CMK (cell line): Measurements from ENCODE around the gene LSM7.
A peak's percentile ranks its signal among the peaks of the same experiment; 100 is the strongest.

Experiments
- DNase-seq: peaks from one replicate; pipeline ENCODE4 v3.0.0-alpha.2; 2010; ENCODE audit warnings: low read depth

Gene LSM7

DNA sequence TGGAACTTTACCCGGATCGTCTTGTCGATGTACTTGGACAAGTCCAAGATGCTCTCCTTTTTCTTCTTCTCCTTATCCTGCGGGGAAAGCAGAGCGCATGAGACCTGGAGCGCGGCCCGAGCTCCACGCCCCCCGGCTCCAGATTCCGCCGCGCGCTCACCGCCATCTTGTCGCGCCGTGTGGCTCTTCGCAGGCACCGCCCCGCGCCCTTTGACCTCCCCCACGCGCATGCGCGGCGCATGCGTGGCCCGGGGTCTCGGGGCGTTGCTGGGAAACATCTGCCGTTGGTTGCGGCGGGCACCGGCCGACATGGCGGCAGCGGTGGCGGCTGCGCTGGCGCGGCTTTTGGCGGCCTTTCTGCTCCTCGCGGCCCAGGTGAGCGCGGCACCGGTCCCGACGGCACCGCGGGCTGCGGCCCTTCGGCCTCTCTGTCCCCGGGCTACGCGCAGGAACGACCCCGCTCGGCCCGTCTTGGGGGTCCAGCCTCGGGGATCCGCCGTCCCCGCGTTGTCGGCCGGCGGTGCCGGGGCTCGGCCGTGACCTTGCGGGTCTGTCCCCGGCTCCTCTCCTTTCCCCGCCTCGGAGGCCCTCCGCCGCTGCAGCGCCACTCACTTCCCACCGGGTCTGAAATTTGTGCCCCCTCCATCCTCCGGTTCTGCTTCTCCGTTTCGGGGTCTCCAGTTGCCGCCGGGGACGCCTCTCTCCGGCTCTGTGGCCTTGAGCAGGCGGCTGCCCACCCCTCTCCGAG is at the start of gene LSM7, which contains the start of gene SPPL2B:
LSM7 (minus strand) TSS at position 186 of the 748 bp plus-strand sequence; CDS start at position 166, 20 bp downstream.
SPPL2B (plus strand) TSS at position 284 of the 748 bp plus-strand sequence; CDS start at position 310, 26 bp downstream.
- DNase-seq: peak; percentile 79

DNA sequence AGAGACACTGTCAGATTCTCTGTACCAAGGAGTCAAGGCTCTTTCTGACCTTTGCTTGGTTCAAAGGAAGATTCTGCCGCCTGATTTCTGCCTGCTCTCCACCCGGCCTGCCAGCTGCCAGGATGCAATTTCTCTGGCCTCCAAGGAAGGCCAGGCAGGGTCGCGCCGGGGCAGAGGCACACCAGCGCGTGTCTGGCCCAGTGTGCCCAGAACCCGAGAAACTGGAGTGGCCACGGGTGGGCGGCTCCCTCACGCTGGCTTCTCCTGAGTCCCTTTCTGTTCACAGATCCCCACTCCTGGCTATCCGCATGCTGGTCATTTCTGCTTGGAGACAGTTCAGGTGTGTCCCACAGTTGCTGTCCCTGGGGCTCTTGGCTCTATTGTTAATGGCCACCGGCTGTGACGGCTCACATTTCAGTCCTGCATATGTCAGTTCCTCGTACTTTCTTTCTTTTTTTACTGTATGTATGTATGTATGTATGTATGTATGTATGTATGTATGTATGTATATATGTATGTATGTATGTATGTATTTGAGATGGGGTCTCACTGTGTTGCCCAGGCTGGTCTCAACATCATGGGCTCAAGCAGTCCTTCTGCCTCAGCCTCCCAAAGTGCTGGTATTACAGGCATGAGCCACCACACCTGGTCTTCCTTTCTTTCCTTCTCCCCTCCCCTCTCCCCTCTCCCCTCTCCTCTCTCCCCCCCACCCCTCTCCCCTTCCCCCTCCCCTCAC is 48.6 kb upstream of the LSM7 start:
- no peak for DNase-seq

DNA sequence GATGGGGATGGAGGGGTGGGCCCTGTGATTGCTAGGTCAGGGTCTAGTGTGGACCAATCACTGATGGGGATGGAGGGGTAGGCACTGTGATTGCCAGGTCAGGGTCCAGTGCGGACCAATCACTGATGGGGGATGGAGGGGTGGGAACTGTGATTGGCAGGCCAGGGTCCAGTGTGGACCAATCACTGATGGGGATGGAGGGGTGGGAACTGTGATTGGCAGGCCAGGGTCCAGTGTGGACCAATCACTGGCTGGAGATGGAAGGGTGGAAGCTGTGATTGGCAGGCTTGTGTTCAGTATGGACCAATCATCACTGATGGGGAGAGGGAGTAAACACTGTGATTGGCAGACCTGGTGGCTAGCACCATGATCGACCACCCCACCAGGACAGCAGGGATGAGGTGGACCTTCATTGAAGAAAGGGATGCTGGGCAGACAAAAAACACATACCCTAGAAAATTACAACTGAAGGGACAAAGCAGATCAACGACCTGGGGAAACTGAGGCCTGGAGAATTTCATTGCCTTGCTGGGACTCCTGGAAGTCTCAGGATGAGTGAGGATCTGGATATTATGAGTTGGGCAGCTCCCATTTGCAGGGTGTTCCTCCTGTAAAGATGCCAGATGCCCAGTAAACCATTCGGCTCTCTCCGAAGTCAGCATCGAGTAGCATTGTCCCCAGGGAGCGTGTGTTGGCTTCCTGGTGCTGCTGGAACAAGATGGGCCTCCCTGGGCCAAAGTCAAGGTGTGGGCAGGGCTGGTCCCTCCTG is 47.2 kb upstream of the LSM7 start:
- no peak for DNase-seq

DNA sequence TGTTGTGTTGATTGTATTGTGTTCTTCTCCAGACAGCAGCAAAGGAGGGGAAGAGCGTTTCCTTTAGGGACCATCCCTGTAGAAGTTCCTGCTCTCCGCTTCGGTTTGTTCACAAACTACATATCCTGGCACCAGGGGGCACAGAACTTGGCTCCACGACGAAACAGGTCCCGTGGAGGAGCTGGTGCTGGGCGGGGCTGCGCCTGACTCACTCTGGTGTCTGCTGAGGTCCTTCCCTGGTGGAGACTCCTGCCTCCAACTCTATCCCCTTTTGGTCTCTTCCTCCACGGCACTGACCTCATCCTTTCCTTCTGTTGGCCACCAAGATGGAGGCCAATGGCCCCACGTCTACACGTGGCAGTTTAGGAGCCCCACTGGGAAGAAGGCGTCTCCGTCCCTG is 46.4 kb upstream of the LSM7 start:
- DNase-seq: no peak

DNA sequence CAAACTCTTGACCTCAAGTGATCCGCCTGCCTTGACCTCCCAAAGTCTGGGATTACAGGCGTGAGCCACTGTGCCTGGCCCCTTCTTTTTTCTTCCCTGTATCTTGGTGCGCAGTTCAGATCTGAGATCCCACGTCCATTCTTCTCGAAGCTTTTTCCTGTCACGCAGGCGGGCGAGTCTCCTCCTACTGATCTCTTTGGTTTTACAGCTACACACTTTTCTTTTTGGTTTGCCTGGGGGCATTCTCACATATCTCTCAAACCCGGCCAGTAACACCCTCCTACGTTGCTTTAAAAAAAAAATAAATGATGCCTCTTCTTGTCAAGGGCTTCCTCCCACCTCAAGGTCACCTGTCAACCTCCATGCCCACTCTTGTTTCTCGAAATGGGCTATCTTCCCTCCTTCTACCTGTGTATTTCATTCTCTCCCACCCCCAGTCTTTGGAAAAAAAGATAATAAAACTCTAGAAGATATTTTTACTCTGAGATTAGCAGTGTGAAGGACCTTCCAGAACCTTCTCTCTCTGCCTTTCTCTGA is 43.8 kb upstream of the LSM7 start:
- DNase-seq: no peak

DNA sequence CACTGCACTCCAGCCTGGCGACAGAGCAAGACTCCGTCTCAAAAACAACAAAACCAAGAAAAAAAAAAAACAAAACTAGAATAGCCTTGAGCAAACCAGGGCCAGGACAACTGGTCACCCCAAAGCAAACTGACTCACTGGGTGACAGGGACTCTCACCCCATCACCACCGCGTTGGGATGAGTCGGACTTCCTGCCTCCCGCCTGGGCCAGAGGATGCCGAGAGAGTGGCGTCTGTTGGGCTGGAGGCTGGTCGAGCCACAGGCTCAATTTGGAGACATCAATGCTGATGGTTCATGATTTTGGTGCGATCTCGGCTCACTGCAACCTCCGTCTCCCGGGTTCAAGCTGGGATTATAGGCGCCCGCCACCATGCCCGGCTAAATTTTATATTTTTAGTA is 43.3 kb upstream of the LSM7 start:
- DNase-seq: no peak

DNA sequence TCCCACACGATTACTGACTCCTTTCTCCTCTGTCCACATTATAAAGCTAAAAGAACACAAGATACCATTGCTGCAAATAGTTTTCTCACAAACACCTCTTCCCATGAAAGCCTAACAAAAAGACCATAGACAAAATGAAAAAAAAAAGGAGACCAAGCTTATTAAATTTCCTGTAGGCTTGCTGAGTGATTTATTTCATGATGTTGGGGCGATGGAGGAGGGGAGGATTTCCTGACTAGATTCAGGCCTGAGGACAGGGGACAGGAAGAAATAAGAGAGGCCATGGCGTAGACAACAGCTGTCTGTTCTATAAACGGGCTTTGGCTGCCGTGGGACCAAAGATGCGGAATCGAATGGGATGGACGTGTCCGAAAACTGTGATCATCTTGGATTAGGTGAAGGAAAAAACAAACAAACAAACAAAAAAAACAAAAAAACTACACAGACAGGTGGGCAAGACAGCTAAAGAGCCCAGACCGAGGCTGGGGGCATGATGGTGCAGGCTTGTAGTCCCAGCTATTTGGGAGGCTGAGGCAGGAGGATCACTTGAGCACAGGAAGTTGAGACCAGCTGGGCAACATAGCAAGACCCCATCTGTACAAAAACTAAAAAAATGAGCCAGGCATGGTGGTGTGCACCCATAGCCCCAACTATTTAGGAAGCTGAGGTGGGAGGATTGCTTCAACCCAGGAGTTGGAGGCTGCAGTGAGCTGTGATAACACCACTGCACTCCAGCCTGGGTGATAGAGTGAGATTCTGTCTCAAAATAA is 37.0 kb upstream of the LSM7 start:
- no peak for DNase-seq

DNA sequence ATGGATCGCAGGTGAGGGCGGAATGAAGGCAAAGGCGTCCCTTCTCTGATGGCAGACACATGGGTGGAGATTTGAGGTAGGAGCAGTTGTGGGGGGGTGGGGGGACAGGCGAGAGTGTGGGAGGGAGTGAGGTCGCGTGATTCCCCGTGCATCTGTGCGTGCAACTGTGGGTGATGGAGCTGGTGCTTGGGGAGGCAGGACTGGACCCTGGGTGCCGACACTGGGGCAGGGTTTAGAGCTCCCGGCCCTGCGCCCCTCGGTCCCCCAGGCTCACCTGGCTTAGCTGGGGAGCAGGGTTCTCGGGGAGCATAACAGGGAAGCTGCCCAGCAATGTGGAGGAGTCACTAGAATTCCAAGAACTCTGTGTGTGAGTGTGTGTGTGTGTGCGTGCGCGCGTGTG is 35.0 kb upstream of the LSM7 start:
- DNase-seq: no peak

DNA sequence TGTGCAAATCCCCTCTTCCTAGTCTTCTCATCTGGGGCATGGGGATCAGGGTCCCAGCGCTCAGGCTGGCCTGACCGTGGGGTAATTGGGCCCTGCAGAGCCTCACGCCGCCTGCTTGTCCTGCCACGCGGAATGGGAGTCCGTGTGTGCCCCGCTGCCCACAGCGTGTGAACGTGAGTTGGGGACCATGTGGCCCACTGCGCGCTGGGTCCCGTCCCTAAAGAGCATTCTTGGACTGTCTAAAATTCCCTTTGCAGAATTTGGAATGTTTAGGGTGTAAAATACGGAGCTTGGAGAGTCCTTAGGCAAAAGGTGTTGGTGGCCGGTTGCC is 34.5 kb upstream of the LSM7 start:
- no peak for DNase-seq

DNA sequence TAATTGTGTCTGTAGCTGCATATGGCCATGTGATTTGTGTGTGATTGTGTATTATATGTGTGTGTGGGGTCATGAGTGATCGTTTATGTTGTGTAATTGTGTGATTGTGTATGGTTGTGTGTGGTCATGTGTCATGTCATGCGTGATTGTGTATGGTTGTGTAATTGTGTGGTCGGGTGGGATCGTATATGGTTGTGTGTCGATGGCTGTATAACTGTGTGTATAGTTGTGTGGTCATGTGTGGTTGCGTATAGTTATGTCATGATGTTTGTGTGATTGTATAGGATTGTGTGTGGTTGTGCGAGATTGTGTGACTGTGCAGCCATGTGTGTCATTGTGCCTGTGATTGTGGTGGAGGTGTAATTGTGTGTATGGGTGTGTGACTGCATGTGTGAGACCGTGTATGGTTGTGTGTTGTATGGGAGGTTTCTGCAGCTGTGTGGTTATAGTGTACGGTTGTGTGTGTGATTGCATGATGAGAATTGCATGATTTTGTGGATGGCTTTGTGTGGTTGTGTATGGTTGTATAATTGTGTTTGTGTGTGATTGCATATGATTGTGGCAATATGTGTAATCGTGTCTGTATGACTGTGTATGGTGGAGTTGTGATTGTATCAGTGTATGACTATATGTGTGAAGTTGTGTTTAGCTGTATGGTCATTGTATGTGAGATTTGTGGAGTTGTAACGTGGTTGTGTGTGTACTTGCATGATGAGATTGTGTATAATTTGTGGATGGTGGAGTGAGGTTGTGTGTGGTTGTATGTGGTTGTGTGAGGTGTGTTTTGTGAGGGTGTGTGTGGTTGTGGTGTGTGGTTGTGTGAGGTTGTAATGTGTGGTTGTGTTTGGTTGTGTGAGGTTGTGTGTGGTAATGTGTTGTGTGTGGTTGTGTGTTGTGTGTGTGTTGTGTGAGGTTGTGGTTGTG is 33.9 kb upstream of the LSM7 start:
- DNase-seq: no peak

DNA sequence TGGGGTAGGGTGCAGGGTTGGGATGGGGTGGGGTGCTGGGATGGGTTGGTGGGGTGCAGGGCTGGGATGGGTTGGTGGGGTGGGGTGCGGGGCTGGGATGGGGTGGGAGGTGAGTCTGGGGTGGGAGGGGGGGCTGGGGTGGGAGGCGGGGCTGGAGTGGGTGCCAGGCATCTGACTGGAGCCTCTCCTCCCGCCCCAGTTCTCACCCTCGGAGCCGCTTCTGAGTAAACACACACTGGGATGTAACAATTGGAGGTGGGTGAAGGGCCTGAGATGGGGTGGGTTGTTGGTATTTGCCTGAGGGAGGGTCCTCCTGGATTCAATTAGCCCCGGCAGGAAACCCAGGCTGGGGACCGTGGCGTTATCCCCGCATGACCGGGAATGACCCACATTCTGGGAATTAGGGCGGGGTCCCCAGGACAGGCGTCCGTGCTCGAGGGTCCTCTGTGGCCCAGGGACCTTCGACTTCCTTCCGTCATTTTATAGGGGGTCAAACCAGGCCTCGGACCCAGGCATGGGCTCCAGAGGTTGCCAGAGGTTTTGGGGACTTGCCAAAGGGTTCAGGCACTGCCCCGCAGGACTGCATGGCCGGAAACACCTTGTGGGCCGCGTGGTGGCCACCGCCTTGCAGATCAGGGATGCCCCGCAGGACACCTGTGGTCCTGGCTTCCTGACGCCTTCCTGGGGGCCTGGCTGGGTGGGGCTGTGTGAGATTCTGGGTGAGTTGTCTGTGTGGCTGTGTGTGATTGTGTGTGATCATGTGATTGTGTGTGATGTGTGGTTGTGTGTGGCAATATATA is 33.1 kb upstream of the LSM7 start:
- DNase-seq: no peak

DNA sequence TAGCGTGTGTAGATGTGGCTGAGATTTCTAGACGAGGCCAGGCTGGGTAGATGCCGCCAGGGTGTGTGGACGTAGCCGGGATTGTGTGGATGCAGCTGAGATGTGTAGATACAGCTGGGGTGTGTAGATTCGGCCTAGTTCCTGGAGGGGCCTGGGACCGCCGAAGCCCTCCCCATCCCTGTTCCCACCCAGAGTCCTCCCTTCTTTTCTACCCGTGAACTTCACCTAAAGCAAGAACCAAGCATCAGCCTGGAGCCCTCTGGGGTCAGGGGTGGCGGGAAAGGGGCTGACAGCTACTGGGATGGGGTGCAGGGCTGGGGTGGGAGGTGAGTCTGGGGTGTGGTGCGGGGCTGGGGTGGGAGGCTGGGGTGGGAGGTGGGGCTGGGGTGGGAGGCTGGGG is 32.4 kb upstream of the LSM7 start:
- no peak for DNase-seq

DNA sequence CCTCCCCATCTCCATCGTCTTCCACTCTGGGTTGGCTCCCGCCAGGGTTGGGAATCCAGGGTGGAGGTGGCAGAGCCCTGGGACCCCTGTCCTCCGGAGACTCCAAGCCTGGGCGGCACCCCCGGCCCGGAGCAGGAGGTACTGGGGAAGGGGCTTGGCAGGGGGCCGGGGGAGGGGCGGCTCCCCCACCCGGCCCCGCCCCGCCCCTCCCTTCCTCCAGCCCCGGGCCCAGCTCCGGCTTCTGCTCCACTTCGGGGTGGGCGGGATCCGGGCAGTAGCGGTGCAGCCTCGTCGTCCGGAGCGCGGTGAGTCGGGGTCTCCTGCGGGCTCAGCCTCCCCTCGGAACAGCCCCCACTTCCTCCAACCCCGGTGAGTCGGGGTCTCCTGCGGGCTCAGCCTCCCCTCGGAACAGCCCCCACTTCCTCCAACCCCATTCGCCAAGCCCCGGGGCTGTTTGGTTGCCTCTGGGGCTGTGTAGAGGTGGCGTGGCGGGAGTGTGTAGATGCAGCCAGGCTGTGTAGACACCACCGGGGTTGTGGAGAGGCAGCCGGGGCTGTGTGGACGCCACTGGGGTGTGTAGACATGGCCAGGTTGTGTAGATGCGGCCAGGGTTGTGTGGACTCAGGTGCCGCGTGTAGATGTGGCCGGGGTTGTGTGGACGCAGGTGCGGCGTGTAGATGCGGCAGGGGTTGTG is 31.8 kb upstream of the LSM7 start, which contains the start of gene TMPRSS9:
TMPRSS9 (plus strand) TSS at position 274 of the 694 bp plus-strand sequence. CDS start 29,521 bp downstream, outside the sequence.
- DNase-seq: no peak

DNA sequence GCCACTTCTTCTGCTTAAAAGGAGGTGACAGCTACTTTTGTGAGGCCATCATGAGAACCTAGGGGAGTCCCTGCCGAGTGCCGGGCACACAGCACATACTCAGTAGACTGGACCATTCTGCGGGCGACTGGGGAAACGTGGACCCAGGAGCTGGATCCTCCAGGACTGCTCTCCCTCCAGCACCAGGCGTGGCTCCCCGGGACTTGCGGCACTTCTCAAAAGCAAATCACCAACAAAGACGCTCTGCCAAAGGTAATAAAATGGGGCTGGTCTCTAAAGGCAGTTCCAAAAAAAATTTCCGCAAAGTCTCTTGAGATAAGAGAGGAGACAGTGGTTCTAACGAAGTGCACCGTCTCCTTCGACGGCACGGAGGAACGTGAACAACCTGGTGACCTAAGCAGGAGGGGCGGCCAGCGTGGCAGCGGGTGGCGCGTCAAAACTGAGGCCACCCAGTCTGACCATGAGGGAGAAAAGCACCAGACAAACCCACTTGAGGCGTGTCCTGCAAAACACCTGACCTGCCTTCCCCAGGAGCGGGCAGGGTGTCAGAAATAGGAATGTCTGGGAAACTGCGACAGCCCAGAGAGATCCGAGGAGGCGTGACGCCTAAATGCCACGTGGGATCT is 30.3 kb upstream of the LSM7 start:
- no peak for DNase-seq

DNA sequence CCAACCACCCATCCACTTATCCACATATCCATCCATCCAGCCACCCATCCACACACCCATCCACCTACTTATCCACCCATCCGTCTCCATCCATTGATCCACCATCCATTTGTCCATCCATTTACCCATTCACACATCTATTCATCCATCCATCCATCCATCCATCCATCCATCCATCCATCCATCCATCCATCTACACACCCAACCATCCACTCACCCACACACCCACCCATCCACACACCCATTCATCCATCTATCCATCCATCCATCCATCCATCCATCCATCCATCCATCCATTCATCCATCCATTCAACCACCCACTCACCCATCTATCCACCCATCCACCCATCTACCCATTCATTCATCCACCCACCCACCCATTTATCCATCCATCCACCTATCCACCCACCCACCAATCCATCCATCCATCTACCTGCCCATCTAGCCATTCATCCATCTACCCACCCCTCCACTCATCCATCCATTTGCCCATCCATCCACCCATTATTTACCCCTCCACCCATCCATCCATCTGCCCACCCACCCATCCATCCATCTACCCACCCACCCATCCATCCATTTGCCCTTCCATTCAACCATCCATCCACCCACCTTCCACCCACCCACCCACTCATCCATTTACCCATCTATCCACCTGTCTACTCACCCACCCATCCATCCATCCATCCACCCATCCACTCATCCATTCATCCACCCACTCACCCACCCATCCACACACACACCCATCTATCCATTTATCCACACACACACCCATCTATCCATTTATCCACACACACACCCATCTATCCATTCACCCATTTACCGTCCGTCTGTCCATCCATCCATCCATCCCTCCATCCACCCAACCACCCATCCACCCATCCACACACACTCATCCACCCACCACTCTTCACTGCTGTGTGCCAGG is 29.2 kb upstream of the LSM7 start:
- DNase-seq: no peak

DNA sequence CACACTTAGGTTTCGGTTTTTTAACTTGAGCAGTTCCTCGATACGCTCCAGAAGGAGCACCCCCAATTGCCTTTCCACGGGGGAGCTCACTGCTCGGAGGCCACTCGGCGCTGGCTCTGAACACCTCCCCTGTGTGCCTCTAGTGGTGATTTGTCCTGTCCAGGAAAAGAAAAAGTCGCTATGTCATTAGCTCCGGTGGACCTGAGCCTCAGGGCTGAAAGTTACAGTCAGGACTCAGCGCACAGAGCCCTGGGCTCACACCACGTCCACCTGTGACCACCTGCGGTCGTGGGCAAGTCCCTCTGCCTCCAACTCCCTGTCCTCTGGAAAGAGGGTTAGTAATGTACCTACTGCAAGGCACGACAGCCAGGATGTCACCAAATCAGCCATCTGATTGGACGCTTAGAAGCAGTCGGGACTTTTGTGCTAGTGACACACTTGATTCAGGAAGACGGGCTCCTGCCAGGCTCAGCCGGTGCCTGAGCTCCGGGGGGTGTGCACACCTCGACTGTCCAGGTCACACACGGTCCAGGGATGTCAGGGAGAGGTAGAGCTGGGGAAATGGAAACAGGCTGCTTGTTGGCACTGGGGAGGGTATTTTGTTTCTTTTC is 27.8 kb upstream of the LSM7 start:
- DNase-seq: no peak
